ENCODE data around the gene RASSF4. TPM values are rescaled to one million over a fixed set of nuclear protein-coding genes. Genes with fewer than 3 reads are reported as not detected.

The RASSF4 gene
- total RNA-seq, 2 experiments from 2014 or later = 0.76 to 1.6 TPM

GRCh38 chr10:44921506-44921905, 38.1 kb upstream of the RASSF4 start:
- CTCF ChIA-PET = interaction anchor here (1.1 kb wide), 2 partner anchors 11 to 54 kb away, joined by 3 to 8 read pairs; no protein-coding TSS in a partner anchor
- DNase-seq = no peak

DNA sequence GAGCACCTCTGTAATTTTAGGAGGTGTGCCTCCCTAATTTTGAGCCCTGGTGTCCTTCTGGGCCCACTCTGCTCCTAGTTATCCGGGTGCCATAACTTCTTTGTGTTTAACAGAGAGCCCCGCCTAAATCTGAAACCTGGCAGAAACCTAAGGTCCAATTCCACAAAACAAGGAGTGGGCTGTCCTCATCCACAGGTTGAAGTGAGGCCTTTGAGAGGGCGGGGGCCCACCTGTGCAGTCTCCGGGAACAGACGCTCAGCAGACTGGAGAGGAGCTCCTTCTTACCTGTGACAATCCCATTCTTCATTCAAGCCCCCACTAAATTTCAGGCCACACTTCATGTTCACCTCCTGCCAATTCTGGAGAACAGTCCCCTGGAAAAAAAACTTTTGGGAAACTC, 37.6 kb upstream of the RASSF4 start:
- no peak for DNase-seq
- ATAC-seq = no peak
- CTCF ChIA-PET = interaction anchor here (1.1 kb wide), 1 partner anchor 54 kb away, joined by 3 read pairs; no protein-coding TSS in a partner anchor
- Mint-ChIP-seq H3K36me3 (ENCODE audit: low read depth) (no peaks in the 10 kb centered on the region), H3K27ac (no peak overlapping the region), H3K4me1 (ENCODE audit: low read depth) (no peaks in the 10 kb centered on the region), H3K4me3 (no peak overlapping the region), H3K9me3 (ENCODE audit: insufficient read depth) (no peaks in the 10 kb centered on the region), H3K27me3 (ENCODE audit: low read depth) (peaks cover 7% of the 10 kb centered on the region)
- POLR2A ChIA-PET = no interaction called here

More at GRCh38 chr10:44921506-44921905, 38.1 kb upstream of the RASSF4 start:
- H3K4me3 Mint-ChIP-seq = no peak overlapping the region
- ATAC-seq = no peak
- no peak overlapping the region for H3K27ac Mint-ChIP-seq
- no peaks in the 10 kb centered on the region for H3K4me1 Mint-ChIP-seq (ENCODE audit: low read depth)
- POLR2A ChIA-PET = no interaction called here
- no peaks in the 10 kb centered on the region for H3K9me3 Mint-ChIP-seq (ENCODE audit: insufficient read depth)
- H3K27me3 Mint-ChIP-seq (ENCODE audit: low read depth) = peaks cover 8% of the 10 kb centered on the region
- H3K36me3 Mint-ChIP-seq (ENCODE audit: low read depth) = no peaks in the 10 kb centered on the region

- ATAC-seq (no peak), DNase-seq (no peak)
- H3K4me3 Mint-ChIP-seq = no peak overlapping the region
- H3K4me1 Mint-ChIP-seq (ENCODE audit: low read depth) = no peaks in the 10 kb centered on the region
- ChIA-PET CTCF (interaction anchor here (0.6 kb wide), 1 partner anchor 10 kb away, joined by 3 read pairs; no protein-coding TSS in a partner anchor), POLR2A (no interaction called here)
- H3K27ac Mint-ChIP-seq = no peak overlapping the region
- H3K36me3 Mint-ChIP-seq (ENCODE audit: low read depth) = no peaks in the 10 kb centered on the region
- peaks cover 5% of the 10 kb centered on the region for H3K27me3 Mint-ChIP-seq (ENCODE audit: low read depth)
- H3K9me3 Mint-ChIP-seq (ENCODE audit: insufficient read depth) = no peaks in the 10 kb centered on the region
Observed at GRCh38 chr10:44922796-44923545, 36.6 kb upstream of the RASSF4 start.

- Mint-ChIP-seq H3K4me3 (no peak overlapping the region), H3K4me1 (ENCODE audit: low read depth) (no peaks in the 10 kb centered on the region), H3K27me3 (ENCODE audit: low read depth) (peaks cover 2% of the 10 kb centered on the region), H3K27ac (no peak overlapping the region), H3K9me3 (ENCODE audit: insufficient read depth) (no peaks in the 10 kb centered on the region), H3K36me3 (ENCODE audit: low read depth) (no peaks in the 10 kb centered on the region)
- ATAC-seq (no peak), DNase-seq (no peak)
- ChIA-PET POLR2A (no interaction called here), CTCF (interaction anchor here (0.6 kb wide), 1 partner anchor 9 kb away, joined by 3 read pairs; no protein-coding TSS in a partner anchor)
Observed at GRCh38 chr10:44923611-44924010, 36.0 kb upstream of the RASSF4 start.

GRCh38 chr10:44924261-44925040, 35.2 kb upstream of the RASSF4 start:
- Mint-ChIP-seq H3K27ac (no peak overlapping the region), H3K4me3 (no peak overlapping the region), H3K9me3 (ENCODE audit: insufficient read depth) (no peaks in the 10 kb centered on the region), H3K4me1 (ENCODE audit: low read depth) (no peaks in the 10 kb centered on the region), H3K36me3 (ENCODE audit: low read depth) (no peaks in the 10 kb centered on the region), H3K27me3 (ENCODE audit: low read depth) (peaks cover 2% of the 10 kb centered on the region)
- ChIA-PET POLR2A (no interaction called here), CTCF (interaction anchor here (1.1 kb wide), 1 partner anchor 12 kb away, joined by 3 read pairs; no protein-coding TSS in a partner anchor)
- DNase-seq (no peak), ATAC-seq (no peak)

DNA sequence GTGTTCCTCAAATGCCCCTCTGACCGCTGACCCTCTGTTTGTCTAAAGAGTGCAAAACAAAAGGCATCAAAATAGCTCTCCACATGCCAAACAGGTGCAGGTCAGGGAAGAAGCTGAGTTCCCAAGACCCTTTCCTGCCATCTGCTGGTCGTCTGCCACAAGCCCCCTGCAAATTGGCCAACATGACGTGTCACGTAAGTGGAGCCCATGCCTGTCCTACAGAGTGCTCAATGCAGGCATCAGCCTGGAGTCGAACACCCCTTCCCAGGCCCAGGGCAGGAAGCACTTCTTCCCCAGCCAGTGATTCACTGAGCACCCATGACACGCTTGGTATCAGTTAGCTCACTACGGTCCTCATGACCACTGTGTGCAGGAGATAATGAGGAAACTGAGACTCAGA, 34.4 kb upstream of the RASSF4 start:
- Mint-ChIP-seq H3K27me3 (ENCODE audit: low read depth) (no peaks in the 10 kb centered on the region), H3K36me3 (ENCODE audit: low read depth) (no peaks in the 10 kb centered on the region), H3K4me3 (no peak overlapping the region), H3K27ac (no peak overlapping the region), H3K9me3 (ENCODE audit: insufficient read depth) (no peaks in the 10 kb centered on the region), H3K4me1 (ENCODE audit: low read depth) (no peaks in the 10 kb centered on the region)
- ATAC-seq (peak; percentile 19), DNase-seq (peak; percentile 36)
- POLR2A ChIA-PET = no interaction called here
- CTCF ChIA-PET = interaction anchor here (0.7 to 1.1 kb wide), 2 partner anchors 12 to 46 kb away, joined by 3 read pairs; no protein-coding TSS in a partner anchor

- CTCF ChIA-PET = interaction anchor here (1.1 kb wide), 1 partner anchor 13 kb away, joined by 3 read pairs; no protein-coding TSS in a partner anchor
- ATAC-seq (no peak), DNase-seq (no peak)
- no peaks in the 10 kb centered on the region for H3K9me3 Mint-ChIP-seq (ENCODE audit: insufficient read depth)
- no peaks in the 10 kb centered on the region for H3K27me3 Mint-ChIP-seq (ENCODE audit: low read depth)
- H3K27ac Mint-ChIP-seq = no peak overlapping the region
- H3K4me1 Mint-ChIP-seq (ENCODE audit: low read depth) = no peaks in the 10 kb centered on the region
- no peak overlapping the region for H3K4me3 Mint-ChIP-seq
- POLR2A ChIA-PET = no interaction called here
- H3K36me3 Mint-ChIP-seq (ENCODE audit: low read depth) = no peaks in the 10 kb centered on the region
Observed at GRCh38 chr10:44925811-44926750, 33.5 kb upstream of the RASSF4 start.

- no peaks in the 10 kb centered on the region for H3K27me3 Mint-ChIP-seq (ENCODE audit: low read depth)
- H3K4me3 Mint-ChIP-seq = no peak overlapping the region
- DNase-seq (no peak), ATAC-seq (no peak)
- ChIA-PET CTCF (no interaction called here), POLR2A (interaction anchor here (1.1 kb wide), 1 partner anchor 53 kb away, joined by 3 read pairs; no protein-coding TSS in a partner anchor)
- no peaks in the 10 kb centered on the region for H3K9me3 Mint-ChIP-seq (ENCODE audit: insufficient read depth)
- H3K4me1 Mint-ChIP-seq (ENCODE audit: low read depth) = no peaks in the 10 kb centered on the region
- no peak overlapping the region for H3K27ac Mint-ChIP-seq
- no peaks in the 10 kb centered on the region for H3K36me3 Mint-ChIP-seq (ENCODE audit: low read depth)
Observed at GRCh38 chr10:44926751-44927351, 32.8 kb upstream of the RASSF4 start.

- H3K27me3 Mint-ChIP-seq (ENCODE audit: low read depth) = no peaks in the 10 kb centered on the region
- ATAC-seq (no peak), DNase-seq (no peak)
- no peaks in the 10 kb centered on the region for H3K9me3 Mint-ChIP-seq (ENCODE audit: insufficient read depth)
- POLR2A ChIA-PET = interaction anchor here (1.1 kb wide), 1 partner anchor 52 kb away, joined by 3 read pairs; no protein-coding TSS in a partner anchor
- no peak overlapping the region for H3K27ac Mint-ChIP-seq
- no peak overlapping the region for H3K4me3 Mint-ChIP-seq
- CTCF ChIA-PET = no interaction called here
- no peaks in the 10 kb centered on the region for H3K4me1 Mint-ChIP-seq (ENCODE audit: low read depth)
- H3K36me3 Mint-ChIP-seq (ENCODE audit: low read depth) = no peaks in the 10 kb centered on the region
Observed at GRCh38 chr10:44927352-44927751, 32.2 kb upstream of the RASSF4 start.

GRCh38 chr10:44928462-44928861, 31.1 kb upstream of the RASSF4 start:
- no peak overlapping the region for H3K4me3 Mint-ChIP-seq
- CTCF ChIA-PET = interaction anchor here (0.9 kb wide), 1 partner anchor 37 kb away, joined by 3 read pairs; no protein-coding TSS in a partner anchor
- ATAC-seq (no peak), DNase-seq (no peak)
- no peaks in the 10 kb centered on the region for H3K27me3 Mint-ChIP-seq (ENCODE audit: low read depth)
- POLR2A ChIA-PET = no interaction called here
- peaks cover 10% of the 10 kb centered on the region for H3K4me1 Mint-ChIP-seq (ENCODE audit: low read depth)
- H3K27ac Mint-ChIP-seq = no peak overlapping the region
- no peaks in the 10 kb centered on the region for H3K9me3 Mint-ChIP-seq (ENCODE audit: insufficient read depth)
- no peaks in the 10 kb centered on the region for H3K36me3 Mint-ChIP-seq (ENCODE audit: low read depth)

Data from activated CD8-positive, alpha-beta T cell treated with anti-CD3 and anti-CD28 coated beads, Interleukin-2, amount 10 ng/mL, durations not matched to agents 7 days and 5 days (primary cell).